WERI-Rb-1 (cell line): ENCODE results near the gene ZNF91.

Source experiments
- DNase-seq: peaks from one replicate; pipeline ENCODE4 v3.0.0-alpha.2; 2020
- H3K27ac ChIP-seq: fragments of 250-450 bp; sonication (Bioruptor Pico); 2 replicates; pipeline ENCODE4 v1.5.1; 2020; ENCODE audit warnings: mild to moderate bottlenecking, moderate library complexity
- H3K27me3 ChIP-seq: fragments of 250-450 bp; sonication (Bioruptor Pico); 2 replicates; pipeline ENCODE4 v1.5.1; 2021; ENCODE audit warnings: mild to moderate bottlenecking, low read depth, moderate library complexity; ENCODE audit not compliant: insufficient read depth, severe bottlenecking
- H3K36me3 ChIP-seq: fragments of 250-450 bp; sonication (Bioruptor Pico); 2 replicates; pipeline ENCODE4 v1.5.1; 2020; ENCODE audit warnings: mild to moderate bottlenecking, moderate library complexity
- H3K4me3 ChIP-seq: 2 replicates; pipeline ENCODE4 v1.5.1; 2011; ENCODE audit warnings: low read depth, mild to moderate bottlenecking, control low read depth, low read length
- H3K9me3 ChIP-seq: fragments of 250-450 bp; sonication (Bioruptor Pico); 2 replicates; pipeline ENCODE4 v1.5.1; 2021; ENCODE audit warnings: mild to moderate bottlenecking, moderate library complexity; ENCODE audit not compliant: severe bottlenecking
- CTCF ChIP-seq: IDR thresholded peaks from 2 replicates; pipeline ENCODE4 v1.5.1; 2011; ENCODE audit warnings: low read depth, mild to moderate bottlenecking, control low read depth, inconsistent platforms, low read length

The ZNF91 gene

DNA sequence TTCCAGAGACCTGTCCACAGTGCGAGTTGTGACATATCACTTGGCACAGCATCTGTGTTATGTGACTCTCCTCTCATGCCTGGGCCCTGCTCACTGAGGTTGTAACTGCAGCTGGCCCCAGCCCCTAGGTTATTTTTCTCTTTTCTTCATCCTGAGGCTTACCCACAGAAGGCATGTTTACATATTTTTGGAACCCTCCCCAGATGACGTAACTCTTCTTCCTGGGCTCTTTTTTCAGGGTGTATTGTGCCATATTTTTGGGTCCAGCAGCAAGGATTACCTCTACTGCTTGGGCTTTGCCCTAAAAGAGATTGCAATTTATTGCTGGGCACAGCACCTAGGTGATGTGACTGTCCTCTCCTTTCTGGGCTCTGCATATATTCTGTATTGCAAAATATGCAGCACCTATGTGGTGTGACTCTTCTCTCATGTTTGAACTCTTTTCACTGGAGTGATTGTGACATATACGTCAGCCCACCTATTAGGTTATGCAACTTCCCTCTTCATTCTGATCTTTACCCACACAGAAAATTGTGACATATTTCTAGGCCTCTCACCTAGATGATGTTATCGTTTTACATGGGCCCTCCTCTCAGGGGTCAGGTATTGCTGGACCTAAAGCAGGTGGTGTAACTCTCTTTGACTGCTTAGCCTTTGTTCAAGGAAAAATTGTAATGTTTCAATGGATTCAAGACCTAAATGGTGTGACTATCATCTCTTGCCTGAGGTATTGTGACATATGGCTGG, 80.6 kb downstream of the ZNF91 start:
- no peaks in the 10 kb centered on the region for H3K36me3 ChIP-seq
- H3K27me3 ChIP-seq, result no peaks in the 10 kb centered on the region
- no peak for DNase-seq
- H3K9me3 ChIP-seq, result no peaks in the 10 kb centered on the region
- TF ChIP-seq CTCF, result no peak
- H3K4me3 ChIP-seq, result no peak overlapping the region
- H3K27ac ChIP-seq, result no peak overlapping the region

- Histone ChIP-seq H3K27me3 (no peaks in the 10 kb centered on the region), H3K4me3 (no peak overlapping the region), H3K9me3 (no peaks in the 10 kb centered on the region), H3K36me3 (no peaks in the 10 kb centered on the region), H3K27ac (no peak overlapping the region)
- no peak for TF ChIP-seq CTCF
- DNase-seq, result no peak
Observed at GRCh38 chr19:23313196-23313595, 82.1 kb downstream of the ZNF91 start.

- no peaks in the 10 kb centered on the region for H3K9me3 ChIP-seq
- H3K4me3 ChIP-seq, result no peak overlapping the region
- no peaks in the 10 kb centered on the region for H3K36me3 ChIP-seq
- TF ChIP-seq CTCF, result no peak
- H3K27ac ChIP-seq, result no peak overlapping the region
- H3K27me3 ChIP-seq, result no peaks in the 10 kb centered on the region
- no peak for DNase-seq
Observed at GRCh38 chr19:23312515-23312914, 82.8 kb downstream of the ZNF91 start.

GRCh38 chr19:23311551-23311950, 83.7 kb downstream of the ZNF91 start:
- TF ChIP-seq CTCF, result no peak
- no peaks in the 10 kb centered on the region for H3K9me3 ChIP-seq

DNA sequence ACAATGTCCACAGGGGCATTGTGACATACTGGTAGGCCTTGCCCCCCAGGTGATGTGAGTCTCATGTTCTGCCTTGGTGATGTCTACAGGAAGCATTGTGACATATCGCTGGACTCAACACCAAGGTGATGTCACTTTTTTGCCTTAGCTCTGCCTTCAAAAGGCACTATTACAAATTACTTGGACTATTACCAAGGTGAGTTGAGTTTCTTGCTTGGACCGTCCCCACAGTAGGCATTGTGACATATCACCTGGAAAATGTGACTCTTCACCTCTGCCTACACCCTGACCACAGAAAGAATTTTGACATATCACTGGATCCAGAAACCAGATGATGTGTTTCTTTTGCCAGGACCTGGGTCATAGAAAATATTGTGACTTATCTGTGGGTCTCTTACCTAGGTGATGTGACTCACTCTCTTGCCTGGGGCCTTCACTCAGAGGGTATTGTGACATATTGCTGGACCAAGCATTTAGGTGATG, 84.5 kb downstream of the ZNF91 start:
- Histone ChIP-seq H3K27ac (no peak overlapping the region), H3K4me3 (no peak overlapping the region), H3K36me3 (no peaks in the 10 kb centered on the region), H3K27me3 (no peaks in the 10 kb centered on the region), H3K9me3 (no peaks in the 10 kb centered on the region)
- no peak for TF ChIP-seq CTCF
- DNase-seq, result no peak

More at GRCh38 chr19:23311551-23311950, 83.7 kb downstream of the ZNF91 start:
- H3K4me3 ChIP-seq, result no peak overlapping the region
- no peaks in the 10 kb centered on the region for H3K36me3 ChIP-seq
- DNase-seq, result no peak
- H3K27ac ChIP-seq, result no peak overlapping the region
- no peaks in the 10 kb centered on the region for H3K27me3 ChIP-seq

DNA sequence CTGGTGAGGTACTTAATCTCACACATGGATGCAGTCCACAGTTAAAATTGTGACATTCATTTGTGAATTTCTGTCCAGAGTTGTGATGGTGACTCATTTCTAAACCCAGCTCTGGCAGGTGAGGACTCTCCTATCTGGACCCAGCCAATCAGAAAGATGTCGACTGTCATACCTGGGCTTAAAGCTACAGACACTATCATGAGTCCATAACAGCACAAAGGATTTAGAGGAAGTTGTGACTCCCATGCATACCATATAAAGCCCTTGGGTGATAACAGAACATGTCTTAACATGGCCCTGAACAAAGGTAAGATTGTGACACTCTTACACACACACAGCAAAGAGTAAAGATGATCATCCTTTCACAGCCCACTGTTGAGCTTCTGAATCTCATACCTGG, 85.3 kb downstream of the ZNF91 start:
- Histone ChIP-seq H3K4me3 (no peak overlapping the region), H3K27ac (no peak overlapping the region), H3K9me3 (no peaks in the 10 kb centered on the region), H3K27me3 (no peaks in the 10 kb centered on the region), H3K36me3 (no peaks in the 10 kb centered on the region)
- no peak for TF ChIP-seq CTCF
- DNase-seq, result no peak
